DND-41 (cell line): ENCODE measurements around the gene PLRG1.
"Not testable (repeated sequence)": the region's sequence is repeated elsewhere in the genome, so short reads cannot be mapped to it uniquely, and the experiment has no call there.

Source experiments
- ATAC-seq: fragments of 200-7000 bp; cut with Tn5 transposase; 3 replicates; pipeline ENCODE4 v1.9.1; 2021; ENCODE audit warnings: low read depth; ENCODE audit not compliant: insufficient read depth
- DNase-seq: peaks from one replicate; pipeline ENCODE4 v3.0.0-alpha.2; 2020
- H2AFZ ChIP-seq: 2 replicates; pipeline ENCODE4 v1.6.0; 2012; ENCODE audit warnings: low read depth, low read length
- H3K27ac ChIP-seq: 2 replicates; pipeline ENCODE4 v1.5.1; 2012; ENCODE audit warnings: low read length, inconsistent platforms
- H3K27me3 ChIP-seq: fragments of 200-600 bp; sonication (generic); 2 replicates; pipeline ENCODE4 v1.6.0; 2012; ENCODE audit warnings: low read length, mild to moderate bottlenecking, inconsistent platforms; ENCODE audit not compliant: insufficient read depth, poor library complexity
- H3K36me3 ChIP-seq: 2 replicates; pipeline ENCODE4 v1.5.1; 2012; ENCODE audit warnings: low read length, inconsistent platforms; ENCODE audit not compliant: insufficient read depth
- H3K4me1 ChIP-seq: 2 replicates; pipeline ENCODE4 v1.5.1; 2012; ENCODE audit warnings: mild to moderate bottlenecking, low read length; ENCODE audit not compliant: insufficient read depth
- H3K4me2 ChIP-seq: 2 replicates; pipeline ENCODE4 v1.6.0; 2012; ENCODE audit warnings: mild to moderate bottlenecking, moderate library complexity, low read length, inconsistent platforms; ENCODE audit not compliant: insufficient read depth
- H3K4me3 ChIP-seq, 2 experiments: fragments of 200-600 bp in 1 of 2; shearing (Covaris generic) in 1 of 2; 2 replicates each; pipeline ENCODE4 v1.5.1; 2012 to 2016; ENCODE audit warnings: inconsistent platforms in 2 of 2, low read length in 2 of 2, mild to moderate bottlenecking in 2 of 2, low read depth in 1 of 2, moderate library complexity in 1 of 2
- H3K79me2 ChIP-seq: 2 replicates; pipeline ENCODE4 v1.6.0; 2012; ENCODE audit warnings: low read length, inconsistent platforms; ENCODE audit not compliant: insufficient read depth
- H3K9ac ChIP-seq: 2 replicates; pipeline ENCODE4 v1.6.0; 2012; ENCODE audit warnings: low read depth, mild to moderate bottlenecking, inconsistent platforms, low read length, moderate library complexity
- H3K9me3 ChIP-seq: 2 replicates; pipeline ENCODE4 v1.5.1; 2012; ENCODE audit warnings: low read length, moderate library complexity, mild to moderate bottlenecking, inconsistent platforms; ENCODE audit not compliant: insufficient read depth, severe bottlenecking
- H4K20me1 ChIP-seq: 2 replicates; pipeline ENCODE4 v1.6.0; 2012; ENCODE audit warnings: low read length; ENCODE audit not compliant: insufficient read depth
- EZH2 ChIP-seq: IDR thresholded peaks from 3 replicates; pipeline ENCODE4 v1.6.1; 2012; ENCODE audit warnings: borderline replicate concordance, low read depth, mild to moderate bottlenecking, moderate library complexity, low read length, inconsistent platforms; ENCODE audit not compliant: severe bottlenecking
- TF ChIP-seq, protein P1 (sequence below): IDR thresholded peaks from 2 replicates; pipeline ENCODE4 v1.5.1; 2012; ENCODE audit warnings: borderline replicate concordance, low read length, moderate library complexity, mild to moderate bottlenecking; ENCODE audit not compliant: poor library complexity, severe bottlenecking; ENCODE audit errors: extremely low read depth

Gene PLRG1

DNA sequence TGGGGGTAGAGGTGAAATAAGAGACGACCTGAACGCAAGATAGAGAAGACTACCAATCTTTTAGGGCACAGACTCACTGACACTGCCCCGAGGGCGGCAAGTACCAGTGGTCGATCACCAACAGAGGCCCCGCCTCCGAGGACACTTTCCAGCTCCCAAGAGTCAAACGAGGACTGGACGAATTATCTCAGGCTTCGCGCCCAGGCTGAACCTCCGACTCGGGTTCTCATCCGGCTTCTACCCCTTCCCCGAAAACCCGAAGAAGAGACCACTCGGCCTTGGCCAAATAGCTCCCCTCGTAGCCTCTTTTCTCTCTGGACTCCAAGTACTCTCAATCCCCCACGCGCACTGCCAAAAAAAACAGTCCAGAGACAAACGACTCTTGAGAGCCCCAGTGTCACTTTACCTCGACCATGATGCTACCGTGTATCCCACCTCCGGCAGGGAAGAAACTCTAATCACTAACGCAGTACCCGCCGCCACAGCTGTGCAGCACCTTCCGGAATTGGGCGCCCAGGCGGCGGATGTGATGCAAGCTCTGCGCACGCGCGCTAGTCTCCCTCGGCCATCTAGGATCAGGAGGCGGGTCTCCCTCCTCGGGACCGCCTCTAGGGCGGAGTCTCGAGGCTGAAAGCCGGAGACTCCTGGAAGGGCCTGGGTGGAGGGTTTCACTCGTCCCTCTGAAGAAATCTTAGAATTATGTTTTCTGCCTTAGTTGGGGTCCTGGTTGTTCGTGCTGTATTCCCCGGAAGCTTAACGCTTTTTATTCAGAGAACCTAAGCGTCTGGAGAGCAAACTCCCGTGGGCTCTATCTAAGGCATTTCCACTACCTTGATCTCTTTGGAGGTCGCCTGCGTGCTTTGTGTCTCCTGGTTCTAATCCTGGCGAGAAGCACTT is at the start of gene PLRG1:
PLRG1 (minus strand) TSS at position 507 of the 897 bp plus-strand sequence; CDS start at position 415, 92 bp downstream.
- TF ChIP-seq, protein P1, sequence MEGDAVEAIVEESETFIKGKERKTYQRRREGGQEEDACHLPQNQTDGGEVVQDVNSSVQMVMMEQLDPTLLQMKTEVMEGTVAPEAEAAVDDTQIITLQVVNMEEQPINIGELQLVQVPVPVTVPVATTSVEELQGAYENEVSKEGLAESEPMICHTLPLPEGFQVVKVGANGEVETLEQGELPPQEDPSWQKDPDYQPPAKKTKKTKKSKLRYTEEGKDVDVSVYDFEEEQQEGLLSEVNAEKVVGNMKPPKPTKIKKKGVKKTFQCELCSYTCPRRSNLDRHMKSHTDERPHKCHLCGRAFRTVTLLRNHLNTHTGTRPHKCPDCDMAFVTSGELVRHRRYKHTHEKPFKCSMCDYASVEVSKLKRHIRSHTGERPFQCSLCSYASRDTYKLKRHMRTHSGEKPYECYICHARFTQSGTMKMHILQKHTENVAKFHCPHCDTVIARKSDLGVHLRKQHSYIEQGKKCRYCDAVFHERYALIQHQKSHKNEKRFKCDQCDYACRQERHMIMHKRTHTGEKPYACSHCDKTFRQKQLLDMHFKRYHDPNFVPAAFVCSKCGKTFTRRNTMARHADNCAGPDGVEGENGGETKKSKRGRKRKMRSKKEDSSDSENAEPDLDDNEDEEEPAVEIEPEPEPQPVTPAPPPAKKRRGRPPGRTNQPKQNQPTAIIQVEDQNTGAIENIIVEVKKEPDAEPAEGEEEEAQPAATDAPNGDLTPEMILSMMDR = peak; percentile 13
- TF ChIP-seq EZH2 = no peak
- Histone ChIP-seq H3K9me3 (no peaks in the 10 kb centered on the region), H3K4me3 (peak within 1 kb of the TSS; percentile 79 to 87), H3K79me2 (peaks cover 30% of the 10 kb centered on the region), H4K20me1 (peaks cover 6% of the 10 kb centered on the region; the same call in 1 of the 2 replicates), H2AFZ (peak within 1 kb of the TSS; percentile 86), H3K27ac (peak within 1 kb of the TSS; percentile 74), H3K27me3 (peaks cover 1% of the 10 kb centered on the region), H3K9ac (peak within 1 kb of the TSS; percentile 72), H3K4me1 (peaks cover 20% of the 10 kb centered on the region), H3K4me2 (peak within 1 kb of the TSS; percentile 86), H3K36me3 (peaks cover 26% of the 10 kb centered on the region)
- ATAC-seq = peak; percentile 95
- DNase-seq = peak; percentile 96

DNA sequence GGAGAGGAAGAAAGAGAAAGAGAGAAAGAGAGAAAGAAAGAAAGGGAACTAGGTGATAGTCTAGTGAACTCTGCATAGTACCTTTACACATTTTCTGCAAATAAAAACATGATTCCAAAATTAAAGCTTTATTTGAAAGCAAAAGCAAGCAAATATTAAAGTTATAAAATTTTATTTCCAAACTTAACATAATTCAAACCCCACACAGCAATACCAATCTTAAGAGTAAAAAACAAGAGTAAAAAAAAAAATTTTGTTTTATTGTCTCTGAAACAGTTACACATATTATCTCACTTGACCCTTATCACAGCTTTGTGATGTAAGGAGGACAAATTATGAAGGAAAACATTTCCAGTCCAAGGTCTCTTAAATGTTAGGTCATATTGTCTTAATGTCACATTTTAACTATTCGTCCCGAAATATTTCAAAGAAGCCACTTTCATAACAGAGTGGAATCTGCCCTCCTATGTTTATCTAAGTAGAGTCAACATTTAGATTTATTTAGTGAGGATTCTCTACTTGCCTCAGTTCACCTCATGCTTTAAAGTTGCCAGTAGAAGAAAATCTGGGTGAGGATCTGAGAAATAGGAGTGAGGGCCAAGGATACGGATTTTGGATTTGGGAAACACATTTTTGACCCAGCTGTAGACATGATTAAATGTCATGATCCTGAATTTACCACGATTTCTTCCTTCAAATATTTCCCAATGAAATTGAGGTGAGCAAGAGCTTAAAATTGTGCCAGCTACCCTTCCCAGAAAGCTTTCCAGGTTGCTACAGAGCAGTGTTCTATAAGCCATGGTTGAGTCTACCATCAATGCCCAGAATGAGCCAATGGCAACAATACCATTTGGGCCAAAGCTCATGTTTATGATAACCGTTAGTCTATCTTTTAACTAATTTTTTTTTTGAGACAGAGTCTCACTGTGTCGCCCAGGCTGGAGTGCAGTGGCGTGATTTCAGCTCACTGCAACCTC is 47.9 kb upstream of the PLRG1 start:
- Histone ChIP-seq H3K4me1 (0 out of 2 replicates have a peak, but pooled peaks cover 3% of the 10 kb centered on the region), H3K27ac (no peak overlapping the region), H2AFZ (no peak overlapping the region), H3K27me3 (peaks cover 3% of the 10 kb centered on the region), H3K9me3 (no peaks in the 10 kb centered on the region), H3K4me2 (no peak overlapping the region), H4K20me1 (no peaks in the 10 kb centered on the region), H3K36me3 (no peaks in the 10 kb centered on the region), H3K4me3 (no peak overlapping the region), H3K9ac (no peak overlapping the region), H3K79me2 (no peaks in the 10 kb centered on the region)
- no peak for TF ChIP-seq EZH2
- TF ChIP-seq, protein P1 = no peak
- ATAC-seq (no peak), DNase-seq (no peak)

GRCh38 chr4:154597281-154597680 is 47.1 kb upstream of the PLRG1 start:
- not testable (repeated sequence) for H3K4me3 ChIP-seq, H3K4me1 ChIP-seq, H4K20me1 ChIP-seq, H3K79me2 ChIP-seq, H3K9ac ChIP-seq, H2AFZ ChIP-seq, H3K27ac ChIP-seq, ATAC-seq, H3K9me3 ChIP-seq, H3K4me2 ChIP-seq, H3K27me3 ChIP-seq, H3K36me3 ChIP-seq, DNase-seq
